ENCODE results near the gene UGT2B15. TPM values are rescaled to one million over a fixed set of nuclear protein-coding genes. Genes with fewer than 3 reads are reported as not detected.
"Not testable (repeated sequence)": the region's sequence is repeated elsewhere in the genome, so short reads cannot be mapped to it uniquely, and the experiment has no call there.

Gene UGT2B15
- total RNA-seq, 1 donor from 2014 or later, result 0.21 TPM

GRCh38 chr4:68673143-68673542 lies 2.7 kb upstream of the UGT2B15 start:
- Histone ChIP-seq H3K4me3 (no peak overlapping the region), H3K27ac (no peak overlapping the region), H3K27me3 (no peaks in the 10 kb centered on the region), H3K36me3 (no peaks in the 10 kb centered on the region), H3K4me1 (no peaks in the 10 kb centered on the region), H3K9me3 (no peaks in the 10 kb centered on the region)
- intact Hi-C loops (cut with DNase I), result no loop called here
- TF ChIP-seq CTCF (IDR thresholded peaks at IDR 0.05), result no peak
- DNase-seq (ENCODE audit: low spot score in 2 of 2), result no peak

- H3K4me3 ChIP-seq; H3K36me3 ChIP-seq; H3K27me3 ChIP-seq; H3K27ac ChIP-seq; intact Hi-C loops (cut with DNase I); H3K9me3 ChIP-seq; DNase-seq (ENCODE audit: low spot score in 2 of 2); H3K4me1 ChIP-seq: not testable (repeated sequence)
Measured at GRCh38 chr4:68671217-68671616, 765 bp upstream of the UGT2B15 start.

- intact Hi-C loops (cut with DNase I); H3K27me3 ChIP-seq; H3K4me1 ChIP-seq; H3K36me3 ChIP-seq; H3K9me3 ChIP-seq; H3K27ac ChIP-seq; DNase-seq (ENCODE audit: low spot score in 2 of 2); H3K4me3 ChIP-seq: not testable (repeated sequence)
Measured at GRCh38 chr4:68668537-68669163, 1.8 kb downstream of the UGT2B15 start.

- intact Hi-C loops (cut with DNase I); H3K4me1 ChIP-seq; H3K4me3 ChIP-seq; H3K9me3 ChIP-seq; H3K36me3 ChIP-seq; DNase-seq (ENCODE audit: low spot score in 2 of 2); H3K27ac ChIP-seq; H3K27me3 ChIP-seq: not testable (repeated sequence)
Measured at GRCh38 chr4:68667551-68667950, 2.9 kb downstream of the UGT2B15 start.

- intact Hi-C loops (cut with DNase I); DNase-seq (ENCODE audit: low spot score in 2 of 2); H3K4me3 ChIP-seq; H3K36me3 ChIP-seq; H3K4me1 ChIP-seq; H3K27ac ChIP-seq; H3K27me3 ChIP-seq; H3K9me3 ChIP-seq: not testable (repeated sequence)
Measured at GRCh38 chr4:68664721-68665120, 5.7 kb downstream of the UGT2B15 start.

- H3K36me3 ChIP-seq; DNase-seq (ENCODE audit: low spot score in 2 of 2); H3K4me1 ChIP-seq; H3K27ac ChIP-seq; H3K27me3 ChIP-seq; H3K4me3 ChIP-seq; intact Hi-C loops (cut with DNase I); H3K9me3 ChIP-seq: not testable (repeated sequence)
Measured at GRCh38 chr4:68662836-68663574, 7.4 kb downstream of the UGT2B15 start.

GRCh38 chr4:68658672-68659071 lies 11.8 kb downstream of the UGT2B15 start:
- no peak overlapping the region for H3K27ac ChIP-seq
- H3K36me3 ChIP-seq, result no peaks in the 10 kb centered on the region
- no peaks in the 10 kb centered on the region for H3K27me3 ChIP-seq
- no peak for DNase-seq (ENCODE audit: low spot score in 2 of 2)
- no peak for TF ChIP-seq CTCF (IDR thresholded peaks at IDR 0.05)
- no peaks in the 10 kb centered on the region for H3K4me1 ChIP-seq
- no peak overlapping the region for H3K4me3 ChIP-seq
- H3K9me3 ChIP-seq, result no peaks in the 10 kb centered on the region
- intact Hi-C loops (cut with DNase I), result no loop called here

GRCh38 chr4:68657022-68657594 lies 13.3 kb downstream of the UGT2B15 start:
- intact Hi-C loops (cut with DNase I); DNase-seq (ENCODE audit: low spot score in 2 of 2): not testable (repeated sequence)

GRCh38 chr4:68656445-68656973 lies 13.9 kb downstream of the UGT2B15 start:
- H3K36me3 ChIP-seq; H3K9me3 ChIP-seq; H3K4me1 ChIP-seq; H3K4me3 ChIP-seq; H3K27ac ChIP-seq; DNase-seq (ENCODE audit: low spot score in 2 of 2); intact Hi-C loops (cut with DNase I); H3K27me3 ChIP-seq: not testable (repeated sequence)

More at GRCh38 chr4:68657022-68657594, 13.3 kb downstream of the UGT2B15 start:
- H3K4me3 ChIP-seq, H3K27me3 ChIP-seq, H3K4me1 ChIP-seq, H3K36me3 ChIP-seq, H3K27ac ChIP-seq, H3K9me3 ChIP-seq: not testable (repeated sequence)

Measured in ascending aorta (tissue), 2 donors.